CD4-positive, alpha-beta T cell (primary cell): Measurements from ENCODE around the gene CARD9. TPM values are rescaled to one million over a fixed set of nuclear protein-coding genes. Genes with fewer than 3 reads are reported as not detected.

Experiments used
- ATAC-seq: fragments of 200-7000 bp; cut with Tn5 transposase; one replicate; pipeline ENCODE4 v1.10.0; 2022; ENCODE audit warnings: mild to moderate bottlenecking; ENCODE audit not compliant: poor library complexity
- CTCF ChIA-PET: fragments of 350-600 bp; sonication (Branson Sonifier 250); formaldehyde crosslinking; loops from one replicate; lab custom pipeline; 2021; ENCODE audit warnings: antibody characterized with exemption, inconsistent platforms; lab: Charles Lee
- POLR2A ChIA-PET: fragments of 350-600 bp; sonication (Branson Sonifier 250); formaldehyde crosslinking; loops from one replicate; lab custom pipeline; 2021; ENCODE audit warnings: antibody characterized with exemption, inconsistent platforms; lab: Charles Lee
- DNase-seq, 14 experiments: peaks; one replicate each; pipeline ENCODE4 v3.0.0-alpha.2; 2013 to 2020; ENCODE audit warnings: mixed read lengths in 2 of 14
- H3K27ac ChIP-seq, 2 donors: one replicate each; pipeline versions ENCODE4 v1.5.1 to v1.7.0; 2013; ENCODE audit warnings: low read length in 2 of 2, low read depth in 1 of 2, mild to moderate bottlenecking in 1 of 2
- H3K27me3 ChIP-seq, 2 experiments: 1 replicate in 1 of 2; 2 replicates in 1 of 2; pipeline versions ENCODE4 v1.6.1 to v1.7.0; 2013; ENCODE audit warnings: low read length in 2 of 2, control low read depth in 1 of 2, mild to moderate bottlenecking in 1 of 2, moderate library complexity in 1 of 2; ENCODE audit not compliant: insufficient read depth in 2 of 2, control insufficient read depth in 1 of 2
- H3K36me3 ChIP-seq: one replicate; pipeline ENCODE4 v1.6.1; 2013; ENCODE audit warnings: low read length, control low read depth; ENCODE audit not compliant: insufficient read depth
- H3K4me1 ChIP-seq: one replicate; pipeline ENCODE4 v1.6.1; 2013; ENCODE audit warnings: low read length, control low read depth; ENCODE audit not compliant: insufficient read depth
- H3K4me3 ChIP-seq: one replicate; pipeline ENCODE4 v1.5.1; 2013; ENCODE audit warnings: mild to moderate bottlenecking, low read length, moderate library complexity
- H3K9me3 ChIP-seq, 2 experiments: 1 replicate in 1 of 2; 2 replicates in 1 of 2; pipeline versions ENCODE4 v1.6.1 to v1.7.0; 2013; ENCODE audit warnings: low read length in 2 of 2, mild to moderate bottlenecking in 2 of 2, control low read depth in 1 of 2, moderate library complexity in 1 of 2; ENCODE audit not compliant: control insufficient read depth in 1 of 2, insufficient read depth in 1 of 2
- H3K27ac Mint-ChIP-seq: one replicate; pipeline ENCODE4 v1.8.0; 2020; ENCODE audit warnings: mixed read lengths
- H3K27me3 Mint-ChIP-seq: one replicate; pipeline ENCODE4 v1.8.0; 2021; ENCODE audit warnings: mixed read lengths
- H3K36me3 Mint-ChIP-seq: one replicate; pipeline ENCODE4 v1.8.0; 2021; ENCODE audit warnings: low read depth, mixed read lengths
- H3K4me1 Mint-ChIP-seq: one replicate; pipeline ENCODE4 v1.8.0; 2021; ENCODE audit warnings: low read depth, mixed read lengths
- H3K4me3 Mint-ChIP-seq: one replicate; pipeline ENCODE4 v1.8.0; 2020; ENCODE audit warnings: mild to moderate bottlenecking, mixed read lengths
- H3K9me3 Mint-ChIP-seq: one replicate; pipeline ENCODE4 v1.8.0; 2020; ENCODE audit warnings: mixed read lengths
- CTCF ChIP-seq: fragments of 200-600 bp; IDR thresholded peaks from one replicate; pipeline ENCODE4 v1.8.0; 2022; ENCODE audit warnings: antibody characterized with exemption, mild to moderate bottlenecking
- intact Hi-C, 2 experiments: fragments of 100-400 bp; cut with DNase I in 1 of 2; cut with micrococcal nuclease in 1 of 2; formaldehyde crosslinking; loops; one replicate each; pipeline versions ENCODE4 v1.15.1 to v1.9.0; 2023 to 2025; cut with DNase I, micrococcal nuclease
- total RNA-seq, 174 experiments: library from RNA in 2 of 174; stranded (reverse) in 2 of 174; gene quantifications; one replicate each; pipeline ENCODE4 v1.2.3 and lab custom pipeline; 2021 to 2026

CARD9 gene
- total RNA-seq, 2 experiments from 2014 or later, result 0.36 to 0.64 TPM

DNA sequence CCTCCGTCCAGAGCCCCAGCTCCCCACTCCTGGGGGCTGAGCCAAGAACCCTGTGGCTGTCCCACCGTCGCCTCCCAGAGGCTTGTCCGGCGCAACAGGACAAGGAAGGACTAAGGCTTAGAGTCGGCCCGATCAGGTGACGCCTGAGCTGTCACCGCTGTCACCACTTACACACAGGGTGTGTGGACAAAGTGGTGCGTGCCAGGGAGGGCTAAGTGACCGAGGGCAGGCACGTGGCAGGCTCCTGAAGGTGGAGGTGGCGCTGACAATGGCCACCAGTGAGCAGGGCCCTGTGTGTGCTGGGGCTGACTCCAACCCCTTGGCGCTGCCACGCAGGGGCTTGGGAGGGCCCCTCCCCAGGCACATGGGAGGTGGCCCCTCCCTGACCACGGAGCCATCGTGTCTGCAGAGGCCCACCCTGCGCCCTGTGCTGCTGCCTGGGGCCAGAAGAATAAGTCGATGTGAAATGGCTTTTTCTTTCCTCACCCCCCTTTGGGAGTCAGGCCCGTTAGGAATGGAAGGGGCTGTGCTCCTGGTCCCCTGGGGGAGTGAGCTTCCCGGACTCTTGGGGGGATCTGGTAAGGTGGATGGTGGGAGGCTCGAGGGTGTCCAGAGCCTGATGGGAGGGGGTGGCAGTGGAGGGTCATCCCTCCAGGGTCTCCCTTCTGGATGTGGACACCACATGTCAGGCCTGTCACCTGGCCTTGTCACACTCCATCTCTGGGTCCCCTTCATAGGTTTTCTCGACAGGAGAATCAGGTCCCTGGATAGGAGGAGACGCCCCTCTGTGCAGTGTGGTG, 48.8 kb downstream of the CARD9 start:
- Mint-ChIP-seq H3K27ac (no peak overlapping the region), H3K4me3 (no peak overlapping the region), H3K27me3 (no peaks in the 10 kb centered on the region), H3K36me3 (no peaks in the 10 kb centered on the region), H3K4me1 (peaks cover 5% of the 10 kb centered on the region), H3K9me3 (no peaks in the 10 kb centered on the region)
- Histone ChIP-seq H3K9me3 (peaks cover 0 to 4% of the 10 kb centered on the region in 2 experiments), H3K27ac (no peak overlapping the region), H3K27me3 (peaks cover 0 to 2% of the 10 kb centered on the region in 2 experiments), H3K4me3 (no peak overlapping the region), H3K36me3 (no peaks in the 10 kb centered on the region), H3K4me1 (peaks cover 24% of the 10 kb centered on the region)
- POLR2A ChIA-PET, result no interaction called here
- intact Hi-C loops, result no loop called here
- ATAC-seq, result no peak
- DNase-seq, result no peak
- no peak for TF ChIP-seq CTCF
- CTCF ChIA-PET, result no interaction called here

- no peaks in the 10 kb centered on the region for H3K9me3 Mint-ChIP-seq
- H3K36me3 ChIP-seq, result no peaks in the 10 kb centered on the region
- H3K4me1 ChIP-seq, result peaks cover 16% of the 10 kb centered on the region
- intact Hi-C loops, result no loop called here
- peaks cover 0 to 2% of the 10 kb centered on the region in 2 experiments for H3K27me3 ChIP-seq
- H3K27ac Mint-ChIP-seq, result no peak overlapping the region
- TF ChIP-seq CTCF, result no peak
- H3K4me1 Mint-ChIP-seq, result no peaks in the 10 kb centered on the region
- POLR2A ChIA-PET, result no interaction called here
- no peak overlapping the region for H3K4me3 Mint-ChIP-seq
- H3K27me3 Mint-ChIP-seq, result no peaks in the 10 kb centered on the region
- H3K27ac ChIP-seq, result no peak overlapping the region
- ATAC-seq (no peak), DNase-seq (no peak)
- H3K4me3 ChIP-seq, result no peak overlapping the region
- H3K9me3 ChIP-seq, result peaks cover 0 to 4% of the 10 kb centered on the region in 2 experiments
- no peaks in the 10 kb centered on the region for H3K36me3 Mint-ChIP-seq
- CTCF ChIA-PET, result interaction anchor here (0.9 kb wide), 1 partner anchor 343 kb away, joined by 3 read pairs; no protein-coding TSS in a partner anchor
Observed at GRCh38 chr9:136323371-136323789, 50.1 kb downstream of the CARD9 start.

- H3K36me3 ChIP-seq, result no peaks in the 10 kb centered on the region
- H3K27me3 ChIP-seq, result peaks cover 0 to 2% of the 10 kb centered on the region in 2 experiments
- H3K4me3 ChIP-seq, result no peak overlapping the region
- no peak overlapping the region for H3K4me3 Mint-ChIP-seq
- no peak for DNase-seq
- H3K4me1 ChIP-seq, result peaks cover 11% of the 10 kb centered on the region
- H3K27ac ChIP-seq, result no peak overlapping the region
- H3K27me3 Mint-ChIP-seq, result no peaks in the 10 kb centered on the region
- no peak for ATAC-seq
- no peaks in the 10 kb centered on the region for H3K36me3 Mint-ChIP-seq
- TF ChIP-seq CTCF, result no peak
- H3K4me1 Mint-ChIP-seq, result no peaks in the 10 kb centered on the region
- intact Hi-C loops, result no loop called here
- no peak overlapping the region for H3K27ac Mint-ChIP-seq
- H3K9me3 ChIP-seq, result peaks cover 0 to under 1% of the 10 kb centered on the region in 2 experiments
- H3K9me3 Mint-ChIP-seq, result no peaks in the 10 kb centered on the region
- CTCF ChIA-PET, result interaction anchor here (0.9 kb wide), 1 partner anchor 343 kb away, joined by 3 read pairs; no protein-coding TSS in a partner anchor
- POLR2A ChIA-PET, result no interaction called here
Observed at GRCh38 chr9:136322756-136323330, 50.6 kb downstream of the CARD9 start.
